HEK293 (cell line): Measurements from ENCODE around the gene SYCP2.

Experiments used
- GLIS1 ChIP-seq: fragments of 450-650 bp; formaldehyde crosslinking; IDR thresholded peaks from 2 replicates; pipeline ENCODE4 v1.5.1; 2016; ENCODE audit warnings: missing biosample characterization, missing genetic modification characterization
- HIC1 ChIP-seq: fragments of 450-650 bp; formaldehyde crosslinking; IDR thresholded peaks from 2 replicates; pipeline ENCODE4 v1.5.1; 2016; ENCODE audit warnings: missing biosample characterization, missing genetic modification characterization
- KLF9 ChIP-seq: fragments of 450-650 bp; formaldehyde crosslinking; IDR thresholded peaks from 2 replicates; pipeline ENCODE4 v1.5.1; 2016; ENCODE audit warnings: missing biosample characterization, missing genetic modification characterization, low read depth
- PATZ1 ChIP-seq: fragments of 450-650 bp; formaldehyde crosslinking; IDR thresholded peaks from 2 replicates; pipeline ENCODE4 v1.5.1; 2016; ENCODE audit warnings: missing biosample characterization, missing genetic modification characterization
- PBX3 ChIP-seq: sonication (generic); formaldehyde crosslinking; IDR thresholded peaks from 2 replicates; pipeline ENCODE4 v1.8.1; 2022; ENCODE audit warnings: mild to moderate bottlenecking, moderate library complexity, missing genetic modification reagents
- REST ChIP-seq: fragments of 450-650 bp; formaldehyde crosslinking; IDR thresholded peaks from 2 replicates; pipeline ENCODE4 v1.5.1; 2016; ENCODE audit warnings: missing biosample characterization, missing genetic modification characterization
- ZBTB1 ChIP-seq: fragments of 450-650 bp; formaldehyde crosslinking; IDR thresholded peaks from 2 replicates; pipeline ENCODE4 v1.5.1; 2016; ENCODE audit warnings: missing biosample characterization, missing genetic modification characterization
- ZBTB10 ChIP-seq: fragments of 450-650 bp; formaldehyde crosslinking; IDR thresholded peaks from 2 replicates; pipeline ENCODE4 v1.5.1; 2016; ENCODE audit warnings: missing biosample characterization, missing genetic modification characterization
- ZIC2 ChIP-seq: fragments of 450-650 bp; formaldehyde crosslinking; IDR thresholded peaks from 2 replicates; pipeline ENCODE4 v1.5.1; 2016; ENCODE audit warnings: missing biosample characterization, missing genetic modification characterization
- ZNF184 ChIP-seq: fragments of 450-650 bp; IDR thresholded peaks from 2 replicates; pipeline ENCODE4 v1.5.1; 2018; ENCODE audit warnings: missing biosample characterization, mild to moderate bottlenecking, missing genetic modification characterization
- ZNF2 ChIP-seq: fragments of 450-650 bp; formaldehyde crosslinking; IDR thresholded peaks from 2 replicates; pipeline ENCODE4 v1.5.1; 2016; ENCODE audit warnings: missing biosample characterization, missing genetic modification characterization
- ZNF24 ChIP-seq: fragments of 450-650 bp; formaldehyde crosslinking; IDR thresholded peaks from 2 replicates; pipeline ENCODE4 v1.5.1; 2016; ENCODE audit warnings: missing biosample characterization, missing genetic modification characterization
- ZNF302 ChIP-seq: fragments of 450-650 bp; formaldehyde crosslinking; IDR thresholded peaks from 2 replicates; pipeline ENCODE4 v1.5.1; 2016; ENCODE audit warnings: missing biosample characterization, missing genetic modification characterization, low read depth
- ZNF433 ChIP-seq: fragments of 450-650 bp; formaldehyde crosslinking; IDR thresholded peaks from 2 replicates; pipeline ENCODE4 v1.5.1; 2016; ENCODE audit warnings: missing biosample characterization, missing genetic modification characterization, low read depth
- ZNF501 ChIP-seq: fragments of 450-650 bp; formaldehyde crosslinking; IDR thresholded peaks from 2 replicates; pipeline ENCODE4 v1.5.1; 2016; ENCODE audit warnings: missing biosample characterization, missing genetic modification characterization
- ZNF514 ChIP-seq: fragments of 450-650 bp; formaldehyde crosslinking; IDR thresholded peaks from 2 replicates; pipeline ENCODE4 v1.5.1; 2016; ENCODE audit warnings: missing biosample characterization, missing genetic modification characterization
- ZNF530 ChIP-seq: fragments of 450-650 bp; formaldehyde crosslinking; IDR thresholded peaks from 2 replicates; pipeline ENCODE4 v1.5.1; 2016; ENCODE audit warnings: low read depth, missing biosample characterization, missing genetic modification characterization
- ZNF585B ChIP-seq: fragments of 450-650 bp; formaldehyde crosslinking; IDR thresholded peaks from 2 replicates; pipeline ENCODE4 v1.5.1; 2016; ENCODE audit warnings: missing biosample characterization, missing genetic modification characterization
- ZNF629 ChIP-seq: fragments of 450-650 bp; formaldehyde crosslinking; IDR thresholded peaks from 2 replicates; pipeline ENCODE4 v1.5.1; 2017; ENCODE audit warnings: missing biosample characterization, missing genetic modification characterization
- ZNF664 ChIP-seq: fragments of 450-650 bp; formaldehyde crosslinking; IDR thresholded peaks from 2 replicates; pipeline ENCODE4 v1.5.1; 2016; ENCODE audit warnings: missing biosample characterization, missing genetic modification characterization
- ZNF692 ChIP-seq: fragments of 450-650 bp; formaldehyde crosslinking; IDR thresholded peaks from 2 replicates; pipeline ENCODE4 v1.5.1; 2016; ENCODE audit warnings: missing biosample characterization, missing genetic modification characterization
- ZNF747 ChIP-seq: fragments of 450-650 bp; formaldehyde crosslinking; IDR thresholded peaks from 2 replicates; pipeline ENCODE4 v1.5.1; 2016; ENCODE audit warnings: missing biosample characterization, missing genetic modification characterization
- ZNF76 ChIP-seq: fragments of 450-650 bp; formaldehyde crosslinking; IDR thresholded peaks from 2 replicates; pipeline ENCODE4; 2016; ENCODE audit warnings: low read depth, missing biosample characterization, missing genetic modification characterization, borderline replicate concordance
- ZSCAN4 ChIP-seq: fragments of 450-650 bp; formaldehyde crosslinking; IDR thresholded peaks from 2 replicates; pipeline ENCODE4 v1.5.1; 2017; ENCODE audit warnings: missing biosample characterization, missing genetic modification characterization

SYCP2 gene

GRCh38 chr20:59933849-59934585 is 580 bp upstream of the SYCP2 start (continued):
- TF ChIP-seq ZNF692 (peak; percentile 38; the same call in 1 of the 2 replicates), ZSCAN4 (tag by site-specific recombination) (no peak), PATZ1 (tag by site-specific recombination) (peak; percentile 78), ZNF530 (no peak), REST (tag by site-specific recombination) (peak; percentile 72), ZNF184 (tag by site-specific recombination) (no peak), ZBTB1 (tag by site-specific recombination) (peak; percentile 54; the same call in 1 of the 2 replicates), ZNF302 (tag by site-specific recombination) (no peak), ZIC2 (tag by site-specific recombination) (peak; percentile 37; the same call in 1 of the 2 replicates), ZNF747 (tag by site-specific recombination) (no peak), ZNF501 (no peak), ZNF24 (tag by site-specific recombination) (0 out of 2 replicates have a peak, but pooled peaks have one; percentile 33), ZNF76 (0 out of 2 replicates have a peak, but pooled peaks have one; percentile 17), ZNF629 (tag by site-specific recombination) (peak; percentile 23), PBX3 (no peak; the same call in 1 of the 2 replicates), ZNF433 (tag by site-specific recombination) (no peak), GLIS1 (no peak), ZNF585B (no peak), ZBTB10 (tag by site-specific recombination) (peak; percentile 80; the same call in 1 of the 2 replicates), ZNF664 (tag by site-specific recombination) (no peak), ZNF2 (tag by site-specific recombination) (0 out of 2 replicates have a peak, but pooled peaks have one; percentile 32), HIC1 (tag by site-specific recombination) (peak; percentile 68; the same call in 1 of the 2 replicates), KLF9 (tag by site-specific recombination) (no peak), ZNF514 (tag by site-specific recombination) (no peak)
